Right cardiac atrium (tissue), 5 donors: Measurements from ENCODE around the gene CFAP57. TPM values are rescaled to one million over a fixed set of nuclear protein-coding genes. Genes with fewer than 3 reads are reported as not detected.
"Not testable (repeated sequence)": the region's sequence is repeated elsewhere in the genome, so short reads cannot be mapped to it uniquely, and the experiment has no call there.

Source experiments
- ATAC-seq, 2 donors: fragments of 200-7000 bp; cut with Tn5 transposase; one replicate each; pipeline versions ENCODE4 v1.8.0 to v1.9.1; 2020; ENCODE audit warnings: moderate library complexity in 2 of 2, mild to moderate bottlenecking in 1 of 2
- DNase-seq, 3 donors: peaks; one replicate each; pipeline ENCODE4 v3.0.0-alpha.2; 2020
- H3K27ac ChIP-seq: one replicate; pipeline ENCODE4 v1.5.1; 2013; ENCODE audit warnings: mild to moderate bottlenecking, low read length, control low read depth, moderate library complexity
- H3K27me3 ChIP-seq: one replicate; pipeline ENCODE4 v1.6.1; 2013; ENCODE audit not compliant: control insufficient read depth, insufficient read depth
- H3K4me1 ChIP-seq: one replicate; pipeline ENCODE4 v1.6.1; 2013; ENCODE audit warnings: low read length; ENCODE audit not compliant: control insufficient read depth, insufficient read depth
- H3K4me3 ChIP-seq: one replicate; pipeline ENCODE4 v1.5.1; 2013; ENCODE audit warnings: low read length, control low read depth
- H3K9me3 ChIP-seq: one replicate; pipeline ENCODE4 v1.6.1; 2013; ENCODE audit warnings: low read length; ENCODE audit not compliant: control insufficient read depth
- WGBS: extraction: QIAGEN DNeasy Blood & Tissue Kit; methylation state at CpG from one replicate; pipeline ENCODE4 v1.1.7; 2013; 5-methylcytosine and 5-hydroxymethylcytosine counted together
- intact Hi-C, 4 donors: fragments of 100-400 bp; cut with DNase I; formaldehyde crosslinking; loops; one replicate each; pipeline versions ENCODE4 v1.11.0 to v1.14.0; 2022 to 2023
- polyA plus RNA-seq: library from polyadenylated mRNA; stranded (reverse); fragments of 200-250 nt; gene quantifications from one replicate; pipeline ENCODE4 v1.2.3, GENCODE V29; 2013
- total RNA-seq, 4 donors: library from RNA; stranded (reverse); fragmentation: NEBNext Ultra II Directional; extraction: Animal tissue kit (Norgen Biotek cat#: 25700); gene quantifications; one replicate each; pipeline ENCODE4 v1.2.1, GENCODE V29; 2021
- donor health status: healthy with polysubstance abuse.
- donor health status: DM: no; HTN: yes; CAD: no.
- donor health status: DM: no; HTN: no; CAD: no.
- donor health status: DM: no; HTN: yes; CAD: no; lungs with severe emphysema.
- donor health status: DM: yes; HTN: yes; CAD: no.

Gene CFAP57
- total and polyA plus RNA-seq, 5 donors = 0.06 to 0.25 (median 0.11) TPM; not detected in 1

GRCh38 chr1:43205671-43206070 is 33.5 kb downstream of the CFAP57 start:
- ATAC-seq (no peak), DNase-seq (no peak)
- WGBS = 87% methylated on average over 4 of the region's 4 CpGs
- H3K27me3 ChIP-seq = no peaks in the 10 kb centered on the region
- H3K27ac ChIP-seq = no peak overlapping the region
- H3K4me3 ChIP-seq = no peak overlapping the region
- intact Hi-C loops = no loop called here
- H3K4me1 ChIP-seq = peaks cover 5% of the 10 kb centered on the region
- H3K9me3 ChIP-seq = no peaks in the 10 kb centered on the region

- H3K27me3 ChIP-seq = no peaks in the 10 kb centered on the region
- H3K4me3 ChIP-seq = no peak overlapping the region
- intact Hi-C loops = no loop called here
- peak overlapping the region; percentile 70 for H3K27ac ChIP-seq
- no peaks in the 10 kb centered on the region for H3K9me3 ChIP-seq
- peaks cover 5% of the 10 kb centered on the region for H3K4me1 ChIP-seq
- ATAC-seq (peak; percentile 90 to 92), DNase-seq (peak; percentile 40 to 72 (median 71))
- WGBS = 7% methylated on average over 10 of the region's 10 CpGs
These were observed 34.6 kb downstream of the CFAP57 start for GRCh38 chr1:43206600-43207228.

- H3K27me3 ChIP-seq = no peaks in the 10 kb centered on the region
- WGBS = 63% methylated on average over 12 of the region's 12 CpGs
- peak overlapping the region; percentile 70 for H3K27ac ChIP-seq
- ATAC-seq (peak; percentile 55 to 65), DNase-seq (no peak)
- intact Hi-C loops = no loop called here
- H3K4me3 ChIP-seq = no peak overlapping the region
- H3K9me3 ChIP-seq = no peaks in the 10 kb centered on the region
- peaks cover 5% of the 10 kb centered on the region for H3K4me1 ChIP-seq
These were observed 35.2 kb downstream of the CFAP57 start for GRCh38 chr1:43207229-43207853.

- H3K27me3 ChIP-seq, intact Hi-C loops, ATAC-seq, H3K4me1 ChIP-seq, H3K9me3 ChIP-seq, DNase-seq, H3K27ac ChIP-seq, H3K4me3 ChIP-seq: not testable (repeated sequence)
- WGBS = 97% methylated on average over 8 of the region's 8 CpGs
These were observed 36.1 kb downstream of the CFAP57 start for GRCh38 chr1:43208277-43208676.

- DNase-seq (no peak), ATAC-seq (no peak)
- Histone ChIP-seq H3K4me3 (no peak overlapping the region), H3K9me3 (no peaks in the 10 kb centered on the region), H3K4me1 (no peaks in the 10 kb centered on the region), H3K27me3 (no peaks in the 10 kb centered on the region), H3K27ac (no peak overlapping the region)
- intact Hi-C loops = no loop called here
- WGBS = 66% methylated on average over 7 of the region's 7 CpGs
These were observed 42.6 kb downstream of the CFAP57 start for GRCh38 chr1:43214501-43215444.

GRCh38 chr1:43217747-43218146 is 45.6 kb downstream of the CFAP57 start:
- 81% methylated on average over 10 of the region's 10 CpGs for WGBS
- H3K27ac ChIP-seq = no peak overlapping the region
- no peak for DNase-seq

GRCh38 chr1:43220905-43221778 is 49.0 kb downstream of the CFAP57 start:
- no peaks in the 10 kb centered on the region for H3K27me3 ChIP-seq
- no peak overlapping the region for H3K27ac ChIP-seq
- H3K9me3 ChIP-seq = no peaks in the 10 kb centered on the region
- H3K4me3 ChIP-seq = no peak overlapping the region
- ATAC-seq (no peak), DNase-seq (no peak)
- no peaks in the 10 kb centered on the region for H3K4me1 ChIP-seq
- 75% methylated on average over 7 of the region's 7 CpGs for WGBS
- intact Hi-C loops = loop anchor here in 1 of 4 donors (10.0 kb wide), 1 partner anchor 194 kb away; no protein-coding TSS in a partner anchor

More at GRCh38 chr1:43217747-43218146, 45.6 kb downstream of the CFAP57 start:
- Histone ChIP-seq H3K27me3 (no peaks in the 10 kb centered on the region), H3K4me3 (no peak overlapping the region), H3K9me3 (no peaks in the 10 kb centered on the region), H3K4me1 (no peaks in the 10 kb centered on the region)
- ATAC-seq = no peak
- intact Hi-C loops = no loop called here

- H3K4me3 ChIP-seq = no peak overlapping the region
- H3K27ac ChIP-seq = no peak overlapping the region
- 95% methylated on average over 1 of the region's 1 CpG for WGBS
- ATAC-seq (no peak), DNase-seq (no peak)
- intact Hi-C loops = loop anchor here in 1 of 4 donors (10.0 kb wide), 1 partner anchor 193 kb away; no protein-coding TSS in a partner anchor
- no peaks in the 10 kb centered on the region for H3K27me3 ChIP-seq
- H3K9me3 ChIP-seq = no peaks in the 10 kb centered on the region
- no peaks in the 10 kb centered on the region for H3K4me1 ChIP-seq
These were observed 49.7 kb downstream of the CFAP57 start for GRCh38 chr1:43221797-43222196.

- DNase-seq (no peak), ATAC-seq (no peak)
- intact Hi-C loops = loop anchor here in 1 of 4 donors (10.0 kb wide), 1 partner anchor 192 kb away; no protein-coding TSS in a partner anchor
- WGBS = 78% methylated on average over 9 of the region's 9 CpGs
- Histone ChIP-seq H3K9me3 (no peaks in the 10 kb centered on the region), H3K4me1 (no peaks in the 10 kb centered on the region), H3K27me3 (no peaks in the 10 kb centered on the region), H3K27ac (no peak overlapping the region), H3K4me3 (no peak overlapping the region)
These were observed 50.7 kb downstream of the CFAP57 start for GRCh38 chr1:43222879-43223278.

GRCh38 chr1:43225168-43225567 is 53.0 kb downstream of the CFAP57 start:
- no peaks in the 10 kb centered on the region for H3K4me1 ChIP-seq
- ATAC-seq (no peak), DNase-seq (no peak)
- H3K4me3 ChIP-seq = no peak overlapping the region
- 71% methylated on average over 3 of the region's 3 CpGs for WGBS
- H3K27ac ChIP-seq = no peak overlapping the region
- intact Hi-C loops = loop anchor here in 2 of 4 donors (5.0 to 10.0 kb wide), 2 partner anchors 190 to 192 kb away; no protein-coding TSS in a partner anchor
- H3K27me3 ChIP-seq = no peaks in the 10 kb centered on the region
- H3K9me3 ChIP-seq = no peaks in the 10 kb centered on the region
